HEK293T (cell line): ENCODE measurements around the gene TSPAN16.

Experiments used
- CTCF ChIA-PET: fragments of 350-600 bp; formaldehyde crosslinking; extraction: SDS; loops from one replicate; lab custom pipeline; 2021; ENCODE audit warnings: antibody characterized with exemption, inconsistent platforms; lab: Yijun Ruan, JAX
- POLR2A ChIA-PET: fragments of 350-600 bp; formaldehyde crosslinking; extraction: SDS; loops from one replicate; lab custom pipeline; 2020; ENCODE audit warnings: antibody characterized with exemption, inconsistent platforms; lab: Yijun Ruan, JAX
- DNase-seq: peaks from one replicate; pipeline ENCODE4 v3.0.0; 2012; ENCODE audit warnings: mixed read lengths; ENCODE audit errors: extremely low spot score
- ARNT ChIP-seq: fragments of 450-650 bp; IDR thresholded peaks from 2 replicates; pipeline ENCODE4 v1.6.1; 2017; ENCODE audit warnings: mild to moderate bottlenecking
- BHLHE40 ChIP-seq: fragments of 450-650 bp; IDR thresholded peaks from 2 replicates; pipeline ENCODE4 v1.6.1; 2016; ENCODE audit warnings: mild to moderate bottlenecking, moderate library complexity, borderline replicate concordance
- CTBP1 ChIP-seq: fragments of 450-650 bp; IDR thresholded peaks from 2 replicates; pipeline ENCODE4 v1.6.1; 2016; ENCODE audit warnings: borderline replicate concordance
- ELF4 ChIP-seq: fragments of 450-650 bp; IDR thresholded peaks from 2 replicates; pipeline ENCODE4 v1.6.1; 2017; ENCODE audit warnings: antibody characterized with exemption
- FOXA1 ChIP-seq: fragments of 450-650 bp; IDR thresholded peaks from 2 replicates; pipeline ENCODE4 v1.6.1; 2016; ENCODE audit warnings: mild to moderate bottlenecking
- FOXK2 ChIP-seq: fragments of 450-650 bp; IDR thresholded peaks from 2 replicates; pipeline ENCODE4 v1.6.1; 2016; ENCODE audit warnings: mild to moderate bottlenecking
- FOXM1 ChIP-seq: fragments of 450-650 bp; IDR thresholded peaks from 2 replicates; pipeline ENCODE4 v1.6.1; 2017; ENCODE audit warnings: mild to moderate bottlenecking, borderline replicate concordance
- HDGF ChIP-seq: fragments of 450-650 bp; IDR thresholded peaks from 2 replicates; pipeline ENCODE4 v1.6.1; 2017; ENCODE audit warnings: antibody characterized with exemption, borderline replicate concordance
- L3MBTL2 ChIP-seq: fragments of 450-650 bp; conservative IDR thresholded peaks from 2 replicates; pipeline ENCODE4 v1.6.1; 2016; ENCODE audit warnings: mild to moderate bottlenecking
- LEF1 ChIP-seq: fragments of 450-650 bp; IDR thresholded peaks from 2 replicates; pipeline ENCODE4 v1.6.1; 2017; ENCODE audit warnings: mild to moderate bottlenecking, borderline replicate concordance
- NFRKB ChIP-seq: fragments of 450-650 bp; IDR thresholded peaks from 2 replicates; pipeline ENCODE4 v1.6.1; 2016; ENCODE audit warnings: mild to moderate bottlenecking, moderate library complexity
- PKNOX1 ChIP-seq: fragments of 450-650 bp; IDR thresholded peaks from 2 replicates; pipeline ENCODE4 v1.6.1; 2016
- SP1 ChIP-seq: fragments of 450-650 bp; IDR thresholded peaks from 2 replicates; pipeline ENCODE4 v1.6.1; 2017
- SUZ12 ChIP-seq: fragments of 450-650 bp; IDR thresholded peaks from 2 replicates; pipeline ENCODE4 v1.6.1; 2016; ENCODE audit warnings: mild to moderate bottlenecking
- TARDBP ChIP-seq: fragments of 450-650 bp; IDR thresholded peaks from 2 replicates; pipeline ENCODE4 v1.6.1; 2016
- ZNF384 ChIP-seq: fragments of 450-650 bp; IDR thresholded peaks from 2 replicates; pipeline ENCODE4 v1.6.1; 2016

TSPAN16 gene

DNA sequence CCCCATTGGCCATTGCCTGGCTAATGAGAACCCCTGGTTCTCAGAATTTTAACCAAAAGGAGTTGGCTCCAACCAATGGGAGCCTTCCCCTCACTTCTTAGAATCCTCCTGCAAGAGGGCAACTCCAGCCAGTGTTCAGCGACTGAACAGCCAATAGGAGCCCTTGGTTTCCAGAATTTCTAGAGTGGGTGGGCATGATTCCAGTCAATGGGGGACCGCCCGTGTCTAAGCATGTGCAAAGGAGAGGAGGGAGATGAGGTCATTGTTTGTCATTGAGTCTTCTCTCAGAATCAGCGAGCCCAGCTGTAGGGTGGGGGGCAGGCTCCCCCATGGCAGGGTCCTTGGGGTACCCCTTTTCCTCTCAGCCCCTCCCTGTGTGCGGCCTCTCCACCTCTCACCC is 69.0 kb downstream of the TSPAN16 start:
- DNase-seq: no peak
- POLR2A ChIA-PET: no interaction called here
- CTCF ChIA-PET: no interaction called here
- TF ChIP-seq SP1 (no peak), FOXK2 (no peak), L3MBTL2 (no peak), BHLHE40 (no peak), ELF4 (no peak), HDGF (no peak), ZNF384 (no peak), FOXM1 (no peak), NFRKB (no peak), CTBP1 (no peak), ARNT (no peak), SUZ12 (no peak), PKNOX1 (no peak), TARDBP (no peak), LEF1 (no peak), FOXA1 (no peak)
